BJ (cell line): ENCODE results near the gene DUSP16. TPM values are rescaled to one million over a fixed set of nuclear protein-coding genes. Genes with fewer than 3 reads are reported as not detected.

Experiments
- CTCF ChIA-PET: fragments of 350-600 bp; formaldehyde crosslinking; extraction: SDS; loops from one replicate; lab custom pipeline; 2021; ENCODE audit warnings: antibody characterized with exemption, inconsistent platforms; lab: Yijun Ruan, JAX
- POLR2A ChIA-PET: fragments of 300-600 bp; sonication (Branson Sonifier 250); formaldehyde crosslinking; extraction: SDS; loops from one replicate; lab custom pipeline; 2021; ENCODE audit warnings: antibody characterized with exemption; lab: Charles Lee
- DNase-seq: peaks from one replicate; pipeline ENCODE4 v3.0.0-alpha.2; 2011; ENCODE audit warnings: low read depth
- H3K27me3 ChIP-seq: 2 replicates; pipeline ENCODE4 v1.6.0; 2011; ENCODE audit warnings: low read length; ENCODE audit not compliant: control insufficient read depth, insufficient read depth
- H3K36me3 ChIP-seq: 2 replicates; pipeline ENCODE4 v1.5.1; 2011; ENCODE audit warnings: low read length; ENCODE audit not compliant: control insufficient read depth, insufficient read depth
- H3K4me3 ChIP-seq: 2 replicates; pipeline ENCODE4 v1.5.1; 2011; ENCODE audit warnings: low read depth, mild to moderate bottlenecking, control low read depth, low read length
- CTCF ChIP-seq: IDR thresholded peaks from 2 replicates; pipeline ENCODE4 v1.5.1; 2011; ENCODE audit warnings: low read depth, mild to moderate bottlenecking, control low read depth, inconsistent platforms, low read length, moderate library complexity; ENCODE audit not compliant: insufficient read depth
- polyA plus RNA-seq: library from polyadenylated mRNA; depleted of rRNA; stranded (reverse); fragments of >200 nt; gene quantifications from 2 replicates; pipeline ENCODE4 v1.2.3, GENCODE V29; 2011; rRNA removed

DUSP16 gene
- polyA plus RNA-seq, 1 experiment = 5.5 TPM

DNA sequence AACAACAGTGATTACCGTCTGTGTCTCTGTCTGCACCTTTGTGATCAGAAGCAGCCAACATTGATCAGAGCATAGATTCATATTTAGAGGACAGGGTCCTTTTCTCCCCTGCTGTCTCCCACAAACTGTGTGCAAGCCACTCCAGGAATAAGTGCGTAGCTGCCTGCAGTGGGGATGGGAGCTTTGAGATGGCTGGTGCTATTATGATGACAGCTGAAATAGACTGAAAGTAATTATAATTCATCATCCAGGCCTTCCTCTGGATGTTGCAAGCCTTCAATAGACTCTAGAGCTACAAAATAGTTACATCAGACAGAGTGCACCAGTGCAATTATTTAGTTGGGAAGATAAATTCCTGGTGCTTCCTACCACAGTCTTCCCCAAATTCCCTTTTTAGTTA, 137.7 kb downstream of the DUSP16 start:
- DNase-seq = no peak
- H3K36me3 ChIP-seq = no peaks in the 10 kb centered on the region
- no peak overlapping the region for H3K4me3 ChIP-seq
- ChIA-PET POLR2A (no interaction called here), CTCF (interaction anchor here (1.0 to 1.4 kb wide), 3 partner anchors 9 to 145 kb away, joined by 3 to 6 read pairs (median 3); no protein-coding TSS in a partner anchor)
- no peak for TF ChIP-seq CTCF
- no peaks in the 10 kb centered on the region for H3K27me3 ChIP-seq

Other genes with a start within 250 kb of the DUSP16 start
- gene MANSC1, start 212.6 kb downstream of the DUSP16 start, polyA plus RNA-seq = 2.4 and 3.4 TPM in 2 replicates
- gene BORCS5, start 205.8 kb downstream of the DUSP16 start, polyA plus RNA-seq = 11.9 and 12.5 TPM in 2 replicates
- gene CREBL2, start 49.0 kb upstream of the DUSP16 start, polyA plus RNA-seq = 15.4 and 25.6 TPM in 2 replicates
- gene GPR19, start 133.3 kb upstream of the DUSP16 start, polyA plus RNA-seq = 0.42 and 0.60 TPM in 2 replicates
- 19.7 and 21.7 TPM in 2 replicates for gene CDKN1B, start 154.5 kb upstream of the DUSP16 start, polyA plus RNA-seq
- gene APOLD1, start 222.8 kb upstream of the DUSP16 start, polyA plus RNA-seq = 7.2 and 8.7 TPM in 2 replicates